Neural progenitor cell (in vitro differentiated cells): ENCODE measurements around the gene C3orf20.

Experiments
- CTCF ChIP-seq: fragments of 200-600 bp; sonication (generic); IDR thresholded peaks from 2 replicates; pipeline ENCODE4 v1.5.1; 2017; ENCODE audit warnings: antibody characterized with exemption, mild to moderate bottlenecking
- EZH2phosphoT487 ChIP-seq: fragments of 200-600 bp; sonication (generic); IDR thresholded peaks from 2 replicates; pipeline ENCODE4 v1.6.1; 2017; ENCODE audit warnings: antibody characterized with exemption

DNA sequence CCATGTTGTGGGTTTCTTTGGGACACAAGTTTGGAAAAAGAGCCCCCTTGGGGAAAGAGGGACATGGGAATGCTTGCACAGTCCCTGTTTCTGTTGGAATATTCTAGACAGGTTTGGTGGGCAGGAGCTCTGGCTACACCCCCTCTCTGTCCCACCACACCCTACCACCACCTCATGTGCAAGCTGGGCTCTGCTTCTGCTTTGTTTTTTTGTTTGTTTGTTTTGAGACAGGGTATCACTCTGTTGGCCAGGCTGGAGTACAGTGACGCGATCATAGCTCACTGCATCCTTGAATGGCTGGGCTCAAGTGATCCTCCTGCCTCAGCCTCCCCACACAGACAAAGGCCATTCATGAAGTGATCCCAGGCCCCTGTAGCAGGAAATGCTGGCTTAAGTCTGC is 86.9 kb downstream of the C3orf20 start:
- TF ChIP-seq CTCF = no peak
- no peak for TF ChIP-seq EZH2phosphoT487
